Measurements from ENCODE around the gene STPG2.
"Not testable (repeated sequence)": the region's sequence is repeated elsewhere in the genome, so short reads cannot be mapped to it uniquely, and the experiment has no call there.

Gene STPG2

DNA sequence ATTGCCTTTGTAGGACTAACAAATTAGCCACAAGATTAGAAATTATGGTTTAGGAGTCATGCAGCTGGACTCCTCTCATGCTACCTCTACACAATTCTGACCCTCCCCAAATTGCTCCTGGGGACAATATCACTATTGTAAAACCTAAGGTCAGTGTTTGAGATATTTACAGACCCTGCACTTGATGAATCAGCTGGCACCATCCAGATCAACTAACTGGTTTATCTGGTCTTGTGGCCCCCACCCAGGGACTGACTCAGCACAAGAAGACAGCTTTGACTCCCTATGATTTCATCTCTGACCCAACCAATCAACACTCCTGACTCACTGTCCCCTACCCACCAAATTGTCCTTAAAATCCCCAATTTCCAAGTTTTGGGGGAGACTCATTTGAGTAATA lies 192.4 kb downstream of the STPG2 start:
- Histone ChIP-seq H3K27ac (ENCODE audit: low read length) (no peak overlapping the region), H3K27me3 (ENCODE audit: control insufficient read depth in 1 of 2, insufficient read depth in 2 of 2, low read length in 2 of 2) (no peaks in the 10 kb centered on the region), H3K36me3 (ENCODE audit: control insufficient read depth in 2 of 2, insufficient read depth in 2 of 2, low read length in 2 of 2) (no peaks in the 10 kb centered on the region), H3K9ac (ENCODE audit: low read length in 2 of 2) (no peak overlapping the region), H3K4me3 (ENCODE audit: low read length in 2 of 2) (no peak overlapping the region), H3K4me1 (ENCODE audit: control insufficient read depth, insufficient read depth, low read length) (no peaks in the 10 kb centered on the region), H3K9me3 (ENCODE audit: control insufficient read depth in 2 of 2, low read length in 2 of 2) (peaks cover 0 to 2% of the 10 kb centered on the region in 2 donors)

DNA sequence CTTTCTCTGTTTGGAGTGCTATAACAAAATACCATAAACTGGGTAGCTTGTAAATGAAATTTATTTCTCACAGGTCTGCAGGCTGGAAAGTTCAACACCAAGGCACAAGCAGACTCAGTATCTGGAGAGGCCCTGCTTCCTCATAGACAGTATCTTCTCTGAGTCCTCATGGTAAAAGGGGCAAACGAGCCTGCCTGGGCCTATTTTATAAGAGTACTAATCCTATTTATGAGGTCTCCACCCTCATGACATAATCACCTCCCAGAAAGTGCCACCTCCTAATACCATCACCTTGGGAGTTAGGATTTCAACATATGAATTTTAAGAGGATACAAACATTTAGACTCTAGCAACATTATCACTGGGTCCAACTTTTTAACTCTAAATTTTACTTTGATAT lies 200.3 kb downstream of the STPG2 start:
- H3K36me3 ChIP-seq (ENCODE audit: control insufficient read depth in 2 of 2, insufficient read depth in 2 of 2, low read length in 2 of 2) = no peaks in the 10 kb centered on the region
- H3K27me3 ChIP-seq (ENCODE audit: control insufficient read depth in 1 of 2, insufficient read depth in 2 of 2, low read length in 2 of 2) = no peaks in the 10 kb centered on the region
- H3K9ac ChIP-seq (ENCODE audit: low read length in 2 of 2) = no peak overlapping the region
- no peak overlapping the region for H3K4me3 ChIP-seq (ENCODE audit: low read length in 2 of 2)
- H3K4me1 ChIP-seq (ENCODE audit: control insufficient read depth, insufficient read depth, low read length) = no peaks in the 10 kb centered on the region
- H3K27ac ChIP-seq (ENCODE audit: low read length) = no peak overlapping the region
- peaks cover 0 to 7% of the 10 kb centered on the region in 2 donors for H3K9me3 ChIP-seq (ENCODE audit: control insufficient read depth in 2 of 2, low read length in 2 of 2)

DNA sequence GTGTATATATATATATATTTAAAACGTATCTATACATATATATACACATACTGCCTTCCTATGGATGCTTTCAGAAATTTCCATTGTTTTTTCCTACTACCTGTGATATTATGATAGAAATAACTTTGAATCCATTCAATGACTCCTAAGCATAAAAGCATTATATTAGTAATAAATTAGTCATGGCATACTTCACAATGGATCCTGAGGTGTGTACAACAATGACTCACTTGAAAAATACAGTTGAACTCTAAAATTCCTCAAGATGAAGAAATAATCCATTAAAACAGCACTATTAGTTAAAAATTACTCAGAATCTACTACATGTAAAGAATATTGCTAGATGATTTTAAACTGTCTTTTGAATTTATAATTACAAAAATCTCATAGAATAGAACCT lies 201.1 kb downstream of the STPG2 start:
- Histone ChIP-seq H3K4me3 (ENCODE audit: low read length in 2 of 2) (no peak overlapping the region), H3K27ac (ENCODE audit: low read length) (no peak overlapping the region), H3K4me1 (ENCODE audit: control insufficient read depth, insufficient read depth, low read length) (no peaks in the 10 kb centered on the region), H3K36me3 (ENCODE audit: control insufficient read depth in 2 of 2, insufficient read depth in 2 of 2, low read length in 2 of 2) (no peaks in the 10 kb centered on the region), H3K9me3 (ENCODE audit: control insufficient read depth in 2 of 2, low read length in 2 of 2) (peaks cover 0 to 13% of the 10 kb centered on the region in 2 donors), H3K9ac (ENCODE audit: low read length in 2 of 2) (no peak overlapping the region), H3K27me3 (ENCODE audit: control insufficient read depth in 1 of 2, insufficient read depth in 2 of 2, low read length in 2 of 2) (no peaks in the 10 kb centered on the region)

DNA sequence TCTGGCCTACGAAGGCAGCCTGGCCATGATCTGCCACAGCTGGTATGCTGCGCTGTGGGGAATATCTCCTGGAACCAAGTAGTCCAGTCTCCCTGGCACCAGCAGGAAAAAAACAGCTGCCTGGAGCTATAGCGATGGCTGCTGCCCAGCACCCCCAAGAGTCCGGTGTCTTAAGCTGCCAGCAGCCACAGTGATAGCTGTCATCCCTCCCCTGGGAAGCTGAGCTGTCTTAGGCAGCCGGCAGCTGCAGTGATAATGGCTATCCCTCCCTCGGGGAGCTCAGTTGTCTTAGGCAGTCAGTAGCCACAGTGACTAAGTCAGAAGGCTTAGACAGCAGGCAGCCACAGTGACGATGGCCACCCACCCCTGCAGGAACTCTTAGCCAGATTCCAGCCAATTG lies 205.1 kb downstream of the STPG2 start:
- H3K27ac ChIP-seq (ENCODE audit: low read length) = no peak overlapping the region
- H3K27me3 ChIP-seq (ENCODE audit: control insufficient read depth in 1 of 2, insufficient read depth in 2 of 2, low read length in 2 of 2) = no peaks in the 10 kb centered on the region
- peaks cover 0 to 13% of the 10 kb centered on the region in 2 donors for H3K9me3 ChIP-seq (ENCODE audit: control insufficient read depth in 2 of 2, low read length in 2 of 2)
- H3K9ac ChIP-seq (ENCODE audit: low read length in 2 of 2) = no peak overlapping the region
- no peak overlapping the region for H3K4me3 ChIP-seq (ENCODE audit: low read length in 2 of 2)
- H3K36me3 ChIP-seq (ENCODE audit: control insufficient read depth in 2 of 2, insufficient read depth in 2 of 2, low read length in 2 of 2) = no peaks in the 10 kb centered on the region
- no peaks in the 10 kb centered on the region for H3K4me1 ChIP-seq (ENCODE audit: control insufficient read depth, insufficient read depth, low read length)

- no peaks in the 10 kb centered on the region for H3K9me3 ChIP-seq (ENCODE audit: control insufficient read depth in 2 of 2, low read length in 2 of 2)
- no peak overlapping the region for H3K9ac ChIP-seq (ENCODE audit: low read length in 2 of 2)
- H3K27ac ChIP-seq (ENCODE audit: low read length) = no peak overlapping the region
- H3K27me3 ChIP-seq (ENCODE audit: control insufficient read depth in 1 of 2, insufficient read depth in 2 of 2, low read length in 2 of 2) = no peaks in the 10 kb centered on the region
- no peaks in the 10 kb centered on the region for H3K36me3 ChIP-seq (ENCODE audit: control insufficient read depth in 2 of 2, insufficient read depth in 2 of 2, low read length in 2 of 2)
- H3K4me1 ChIP-seq (ENCODE audit: control insufficient read depth, insufficient read depth, low read length) = no peaks in the 10 kb centered on the region
- H3K4me3 ChIP-seq (ENCODE audit: low read length in 2 of 2) = no peak overlapping the region
These were observed 218.8 kb downstream of the STPG2 start for GRCh38 chr4:97924341-97924958.

GRCh38 chr4:97923096-97923495 lies 220.2 kb downstream of the STPG2 start:
- Histone ChIP-seq H3K9me3 (ENCODE audit: control insufficient read depth in 2 of 2, low read length in 2 of 2) (no peaks in the 10 kb centered on the region), H3K27ac (ENCODE audit: low read length) (no peak overlapping the region), H3K4me3 (ENCODE audit: low read length in 2 of 2) (no peak overlapping the region), H3K27me3 (ENCODE audit: control insufficient read depth in 1 of 2, insufficient read depth in 2 of 2, low read length in 2 of 2) (no peaks in the 10 kb centered on the region), H3K4me1 (ENCODE audit: control insufficient read depth, insufficient read depth, low read length) (no peaks in the 10 kb centered on the region), H3K36me3 (ENCODE audit: control insufficient read depth in 2 of 2, insufficient read depth in 2 of 2, low read length in 2 of 2) (no peaks in the 10 kb centered on the region), H3K9ac (ENCODE audit: low read length in 2 of 2) (no peak overlapping the region)

- Histone ChIP-seq H3K9me3 (ENCODE audit: control insufficient read depth in 2 of 2, low read length in 2 of 2) (no peaks in the 10 kb centered on the region), H3K36me3 (ENCODE audit: control insufficient read depth in 2 of 2, insufficient read depth in 2 of 2, low read length in 2 of 2) (no peaks in the 10 kb centered on the region), H3K4me1 (ENCODE audit: control insufficient read depth, insufficient read depth, low read length) (no peaks in the 10 kb centered on the region), H3K9ac (ENCODE audit: low read length in 2 of 2) (no peak overlapping the region), H3K4me3 (ENCODE audit: low read length in 2 of 2) (no peak overlapping the region), H3K27me3 (ENCODE audit: control insufficient read depth in 1 of 2, insufficient read depth in 2 of 2, low read length in 2 of 2) (no peaks in the 10 kb centered on the region), H3K27ac (ENCODE audit: low read length) (no peak overlapping the region)
These were observed 226.2 kb downstream of the STPG2 start for GRCh38 chr4:97917115-97917514.

GRCh38 chr4:97912156-97912555 lies 231.1 kb downstream of the STPG2 start:
- Histone ChIP-seq H3K36me3 (ENCODE audit: control insufficient read depth in 2 of 2, insufficient read depth in 2 of 2, low read length in 2 of 2) (no peaks in the 10 kb centered on the region), H3K27me3 (ENCODE audit: control insufficient read depth in 1 of 2, insufficient read depth in 2 of 2, low read length in 2 of 2) (no peaks in the 10 kb centered on the region), H3K4me1 (ENCODE audit: control insufficient read depth, insufficient read depth, low read length) (no peaks in the 10 kb centered on the region), H3K4me3 (ENCODE audit: low read length in 2 of 2) (no peak overlapping the region), H3K27ac (ENCODE audit: low read length) (no peak overlapping the region), H3K9ac (ENCODE audit: low read length in 2 of 2) (no peak overlapping the region), H3K9me3 (ENCODE audit: control insufficient read depth in 2 of 2, low read length in 2 of 2) (no peaks in the 10 kb centered on the region)

DNA sequence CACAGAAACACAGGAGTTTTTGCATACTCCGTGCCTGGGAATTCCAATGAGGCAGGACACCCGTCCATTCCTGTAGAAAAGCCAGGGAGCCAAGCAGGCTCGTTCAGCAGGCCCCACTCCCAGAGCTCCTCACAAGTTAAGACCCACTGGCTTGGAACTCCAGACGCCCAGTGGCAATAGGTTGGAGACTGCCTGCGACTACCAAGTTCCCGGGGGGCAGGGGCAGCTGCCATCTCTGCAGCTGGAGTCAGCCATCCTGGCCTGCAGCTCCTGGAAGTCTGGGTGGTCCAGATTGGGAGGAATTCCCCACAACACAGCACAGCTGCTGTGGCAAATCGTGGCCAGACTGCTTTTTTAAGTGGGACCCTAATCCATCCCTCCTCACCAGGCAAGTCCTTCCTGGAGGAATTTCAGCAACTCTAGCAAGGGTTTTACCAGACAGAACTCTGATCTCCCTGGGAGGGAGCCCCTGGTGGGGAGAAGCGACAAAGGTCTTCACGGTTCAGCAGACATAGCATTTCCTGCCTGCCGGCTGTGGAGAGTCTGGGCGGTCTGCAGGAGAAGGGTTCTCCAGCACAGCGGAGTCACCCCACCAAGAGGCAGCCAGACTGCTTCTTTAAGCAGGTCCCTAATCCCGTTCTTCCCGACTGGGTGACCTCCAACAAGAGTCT lies 231.9 kb downstream of the STPG2 start:
- Histone ChIP-seq H3K9me3 (ENCODE audit: control insufficient read depth in 2 of 2, low read length in 2 of 2) (no peaks in the 10 kb centered on the region), H3K4me1 (ENCODE audit: control insufficient read depth, insufficient read depth, low read length) (no peaks in the 10 kb centered on the region), H3K27me3 (ENCODE audit: control insufficient read depth in 1 of 2, insufficient read depth in 2 of 2, low read length in 2 of 2) (no peaks in the 10 kb centered on the region), H3K36me3 (ENCODE audit: control insufficient read depth in 2 of 2, insufficient read depth in 2 of 2, low read length in 2 of 2) (no peaks in the 10 kb centered on the region), H3K9ac (ENCODE audit: low read length in 2 of 2) (no peak overlapping the region), H3K27ac (ENCODE audit: low read length) (no peak overlapping the region), H3K4me3 (ENCODE audit: low read length in 2 of 2) (no peak overlapping the region)

GRCh38 chr4:97910005-97910404 lies 233.3 kb downstream of the STPG2 start:
- Histone ChIP-seq H3K36me3 (ENCODE audit: control insufficient read depth in 2 of 2, insufficient read depth in 2 of 2, low read length in 2 of 2) (no peaks in the 10 kb centered on the region), H3K9me3 (ENCODE audit: control insufficient read depth in 2 of 2, low read length in 2 of 2) (no peaks in the 10 kb centered on the region), H3K4me1 (ENCODE audit: control insufficient read depth, insufficient read depth, low read length) (no peaks in the 10 kb centered on the region), H3K9ac (ENCODE audit: low read length in 2 of 2) (no peak overlapping the region), H3K27me3 (ENCODE audit: control insufficient read depth in 1 of 2, insufficient read depth in 2 of 2, low read length in 2 of 2) (no peaks in the 10 kb centered on the region), H3K4me3 (ENCODE audit: low read length in 2 of 2) (no peak overlapping the region), H3K27ac (ENCODE audit: low read length) (no peak overlapping the region)

- not testable (repeated sequence) for H3K4me3 ChIP-seq (ENCODE audit: low read length in 2 of 2); H3K27me3 ChIP-seq (ENCODE audit: control insufficient read depth in 1 of 2, insufficient read depth in 2 of 2, low read length in 2 of 2); H3K36me3 ChIP-seq (ENCODE audit: control insufficient read depth in 2 of 2, insufficient read depth in 2 of 2, low read length in 2 of 2); H3K27ac ChIP-seq (ENCODE audit: low read length); H3K9ac ChIP-seq (ENCODE audit: low read length in 2 of 2); H3K9me3 ChIP-seq (ENCODE audit: control insufficient read depth in 2 of 2, low read length in 2 of 2); H3K4me1 ChIP-seq (ENCODE audit: control insufficient read depth, insufficient read depth, low read length)
These were observed 239.7 kb downstream of the STPG2 start for GRCh38 chr4:97903436-97904189.
